Motor neuron (in vitro differentiated cells): Measurements from ENCODE around the gene SLC44A5. TPM values are rescaled to one million over a fixed set of nuclear protein-coding genes. Genes with fewer than 3 reads are reported as not detected.
A peak's percentile ranks its signal among the peaks of the same experiment; 100 is the strongest.

Experiments
- ATAC-seq, 8 experiments: fragments of 200-7000 bp; cut with Tn5 transposase; replicated peaks in 6 of 8; 2 replicates each; pipeline ENCODE4 v1.8.0; 2021; ENCODE audit warnings: mild to moderate bottlenecking in 8 of 8, moderate library complexity in 8 of 8
- H3K27ac ChIP-seq, 2 donors: fragments of 250-450 bp; sonication (Bioruptor Pico); 2 replicates each; pipeline ENCODE4 v1.9.0; 2021; ENCODE audit warnings: antibody characterized with exemption in 2 of 2, mild to moderate bottlenecking in 2 of 2, moderate library complexity in 1 of 2
- H3K4me1 ChIP-seq, 2 donors: fragments of 250-450 bp; sonication (Bioruptor Pico); replicated peaks in 1 of 2; 2 replicates each; pipeline ENCODE4 v1.6.1; 2021; ENCODE audit warnings: antibody characterized with exemption in 2 of 2, mild to moderate bottlenecking in 2 of 2, moderate library complexity in 1 of 2
- H3K4me3 ChIP-seq, 5 donors: fragments of 250-450 bp; sonication (Bioruptor Pico); 2 replicates each; pipeline ENCODE4 v1.9.0; 2021; ENCODE audit warnings: antibody characterized with exemption in 5 of 5, mild to moderate bottlenecking in 5 of 5, moderate library complexity in 4 of 5
- WGBS, 10 experiments: fragments of 450-650 bp; shearing (Covaris generic); methylation state at CpG; one replicate each; pipeline ENCODE4 v1.0.0; 2022; 5-methylcytosine and 5-hydroxymethylcytosine counted together
- in situ Hi-C, 9 experiments: fragments of 400-800 bp; cut with MboI; loops; one replicate each; pipeline ENCODE4 v1.15.0; 2021; ENCODE audit warnings: low sequenced_read_pairs in 9 of 9, low pct_unique_long_range_greater_than_20kb in 2 of 9; ENCODE audit not compliant: unreplicated experiment in 9 of 9
- total RNA-seq, 8 experiments: library from RNA; unstranded; fragments of 300-600 nt; gene quantifications; 2 replicates each; pipeline versions ENCODE4 v1.2.3 to v1.2.4, GENCODE V29; 2022

SLC44A5 gene
- total RNA-seq, 8 experiments from 2014 or later: 27.7 to 58.8 (median 52.0) TPM; not detected in 3

GRCh38 chr1:75583282-75583681, 27.6 kb downstream of the SLC44A5 start:
- peaks cover 0 to 16% of the 10 kb centered on the region in 2 donors for H3K4me1 ChIP-seq
- no peak overlapping the region for H3K27ac ChIP-seq
- 0 to 86% (median 52%) methylated on average over 1 to 2 of the region's 2 CpGs; no CpG with 5 or more reads in 3 of the 10 experiments for WGBS, 10 experiments
- ATAC-seq: peak in 4 of 8 experiments; percentile 13 to 67 (median 62)
- no peak overlapping the region for H3K4me3 ChIP-seq
- in situ Hi-C loops: no loop called here

- in situ Hi-C loops: no loop called here
- Histone ChIP-seq H3K27ac (no peak overlapping the region), H3K4me1 (peaks cover 0 to 16% of the 10 kb centered on the region in 2 donors), H3K4me3 (no peak overlapping the region)
- peak in 1 of 8 experiments; percentile 14 for ATAC-seq
- 0 to 100% (median 91%) methylated on average over 1 of the region's 1 CpG; no CpG with 5 or more reads in 4 of the 10 experiments for WGBS, 10 experiments
These were observed 28.1 kb downstream of the SLC44A5 start for GRCh38 chr1:75582725-75583261.

GRCh38 chr1:75579046-75579445, 31.9 kb downstream of the SLC44A5 start:
- no peak overlapping the region for H3K4me3 ChIP-seq
- in situ Hi-C loops: no loop called here
- H3K4me1 ChIP-seq: peaks cover 3 to 22% of the 10 kb centered on the region in 2 donors
- WGBS, 10 experiments: 0 to 100% (median 84%) methylated on average over 1 to 2 of the region's 2 CpGs; no CpG with 5 or more reads in 3 of the 10 experiments
- no peak overlapping the region for H3K27ac ChIP-seq
- peak in 1 of 8 experiments; percentile 40 for ATAC-seq

GRCh38 chr1:75575837-75576236, 35.1 kb downstream of the SLC44A5 start:
- no peak for ATAC-seq
- WGBS, 10 experiments: 0 to 100% (median 70%) methylated on average over 1 to 3 of the region's 3 CpGs

GRCh38 chr1:75567191-75567590, 43.7 kb downstream of the SLC44A5 start:
- H3K4me3 ChIP-seq: no peak overlapping the region
- 0 to 100% (median 83%) methylated on average over 1 of the region's 1 CpG; no CpG with 5 or more reads in 3 of the 10 experiments for WGBS, 10 experiments
- peak in 3 of 8 experiments; percentile 21 to 53 (median 48) for ATAC-seq
- H3K4me1 ChIP-seq: peaks cover 4 to 17% of the 10 kb centered on the region in 2 donors
- in situ Hi-C loops: no loop called here
- no peak overlapping the region for H3K27ac ChIP-seq

More at GRCh38 chr1:75575837-75576236, 35.1 kb downstream of the SLC44A5 start:
- Histone ChIP-seq H3K4me3 (no peak overlapping the region), H3K27ac (no peak overlapping the region), H3K4me1 (peaks cover 3 to 14% of the 10 kb centered on the region in 2 donors)
- in situ Hi-C loops: no loop called here

- no peak for ATAC-seq
- H3K4me1 ChIP-seq: no peaks in the 10 kb centered on the region
- no peak overlapping the region for H3K4me3 ChIP-seq
- in situ Hi-C loops: no loop called here
- H3K27ac ChIP-seq: no peak overlapping the region
These were observed 51.1 kb downstream of the SLC44A5 start for GRCh38 chr1:75559800-75560199.

- Histone ChIP-seq H3K4me3 (no peak overlapping the region), H3K4me1 (no peaks in the 10 kb centered on the region), H3K27ac (no peak overlapping the region)
- in situ Hi-C loops: no loop called here
- no peak for ATAC-seq
- 0 to 100% (median 70%) methylated on average over 1 to 2 of the region's 2 CpGs for WGBS, 10 experiments
These were observed 51.8 kb downstream of the SLC44A5 start for GRCh38 chr1:75559136-75559535.

GRCh38 chr1:75554870-75555269, 56.0 kb downstream of the SLC44A5 start:
- ATAC-seq: no peak
- WGBS, 10 experiments: 0 to 100% (median 68%) methylated on average over 1 of the region's 1 CpG; no CpG with 5 or more reads in 2 of the 10 experiments
- Histone ChIP-seq H3K4me1 (no peaks in the 10 kb centered on the region), H3K27ac (no peak overlapping the region), H3K4me3 (no peak overlapping the region)
- in situ Hi-C loops: no loop called here

- in situ Hi-C loops: no loop called here
These were observed 56.7 kb downstream of the SLC44A5 start for GRCh38 chr1:75554181-75554580.

GRCh38 chr1:75550559-75550958, 60.4 kb downstream of the SLC44A5 start:
- no peak overlapping the region for H3K4me3 ChIP-seq
- H3K4me1 ChIP-seq: no peaks in the 10 kb centered on the region
- no peak for ATAC-seq
- no peak overlapping the region for H3K27ac ChIP-seq
- in situ Hi-C loops: no loop called here

More at GRCh38 chr1:75554181-75554580, 56.7 kb downstream of the SLC44A5 start:
- Histone ChIP-seq H3K4me1 (no peaks in the 10 kb centered on the region), H3K4me3 (no peak overlapping the region), H3K27ac (no peak overlapping the region)
- WGBS, 10 experiments: 0 to 100% (median 94%) methylated on average over 1 to 2 of the region's 2 CpGs; no CpG with 5 or more reads in 3 of the 10 experiments
- no peak for ATAC-seq

- Histone ChIP-seq H3K27ac (no peak overlapping the region), H3K4me1 (no peaks in the 10 kb centered on the region), H3K4me3 (no peak overlapping the region)
- in situ Hi-C loops: no loop called here
- ATAC-seq: no peak
- 0 to 100% (median 89%) methylated on average over 1 to 3 of the region's 3 CpGs for WGBS, 10 experiments
These were observed 62.0 kb downstream of the SLC44A5 start for GRCh38 chr1:75548721-75549480.

- Histone ChIP-seq H3K4me1 (no peaks in the 10 kb centered on the region), H3K4me3 (no peak overlapping the region), H3K27ac (no peak overlapping the region)
- no peak for ATAC-seq
- in situ Hi-C loops: no loop called here
These were observed 67.2 kb downstream of the SLC44A5 start for GRCh38 chr1:75543705-75544104.

- 20 to 90% (median 73%) methylated on average over 1 to 5 of the region's 5 CpGs; no CpG with 5 or more reads in 2 of the 10 experiments for WGBS, 10 experiments
These were observed 67.9 kb downstream of the SLC44A5 start for GRCh38 chr1:75542818-75543570.

More at GRCh38 chr1:75542818-75543570, 67.9 kb downstream of the SLC44A5 start:
- in situ Hi-C loops: no loop called here
- no peak for ATAC-seq
- no peak overlapping the region for H3K27ac ChIP-seq
- H3K4me3 ChIP-seq: no peak overlapping the region
- H3K4me1 ChIP-seq: no peaks in the 10 kb centered on the region
